HepG2 (cell line): ENCODE measurements around the gene PFKFB4.

ENCODE experiments used
- ATF1 ChIP-seq: IDR thresholded peaks from 2 replicates; pipeline ENCODE4 v1.6.1; 2016; ENCODE audit warnings: mild to moderate bottlenecking, control low read depth
- ESRRA ChIP-seq: sonication (generic); formaldehyde crosslinking; IDR thresholded peaks from 2 replicates; pipeline ENCODE4 v1.5.1; 2020; ENCODE audit warnings: mild to moderate bottlenecking, low read depth, missing genetic modification reagents
- MIXL1 ChIP-seq: IDR thresholded peaks from 2 replicates; pipeline ENCODE4 v1.6.1; 2016
- TAF1 ChIP-seq: sonication (generic); formaldehyde crosslinking; IDR thresholded peaks from 2 replicates; pipeline ENCODE4 v1.4.0; 2020; ENCODE audit warnings: missing genetic modification reagents
- ZNF766 ChIP-seq: sonication (generic); formaldehyde crosslinking; IDR thresholded peaks from 2 replicates; pipeline ENCODE4 v1.5.0; 2020; ENCODE audit warnings: missing genetic modification reagents, borderline replicate concordance

- TF ChIP-seq MIXL1 (CRISPR knock-in tag) (no peak), TAF1 (CRISPR knock-in tag) (no peak), ATF1 (CRISPR knock-in tag) (no peak), ESRRA (CRISPR knock-in tag) (no peak), ZNF766 (no peak)
Measured at GRCh38 chr3:48587686-48588085, 31.1 kb upstream of the PFKFB4 start.
